NB4 (cell line): ENCODE measurements around the gene TSPO2.
A peak's percentile ranks its signal among the peaks of the same experiment; 100 is the strongest.

Source experiments
- DNase-seq: peaks from one replicate; pipeline ENCODE4 v3.0.0; 2010; ENCODE audit warnings: low read depth
- H3K4me3 ChIP-seq: one replicate; pipeline ENCODE4 v1.5.1; 2011; ENCODE audit warnings: mild to moderate bottlenecking, low read depth, low read length, moderate library complexity
- MYC ChIP-seq: IDR thresholded peaks from 2 replicates; pipeline ENCODE4 v1.6.1; 2011; ENCODE audit warnings: low read depth, low read length
- POLR2A ChIP-seq: IDR thresholded peaks from 2 replicates; pipeline ENCODE4 v1.6.1; 2011; ENCODE audit warnings: mild to moderate bottlenecking; ENCODE audit not compliant: insufficient read length; ENCODE audit errors: extremely low read depth
- TF ChIP-seq, protein P1 (sequence below): IDR thresholded peaks from one replicate; pipeline ENCODE4 v1.5.1; 2012; ENCODE audit warnings: low read depth, low read length
- TF ChIP-seq, protein P2 (sequence below): IDR thresholded peaks from 2 replicates; pipeline ENCODE4 v1.6.1; 2011; ENCODE audit warnings: low read depth, low read length

Gene TSPO2

DNA sequence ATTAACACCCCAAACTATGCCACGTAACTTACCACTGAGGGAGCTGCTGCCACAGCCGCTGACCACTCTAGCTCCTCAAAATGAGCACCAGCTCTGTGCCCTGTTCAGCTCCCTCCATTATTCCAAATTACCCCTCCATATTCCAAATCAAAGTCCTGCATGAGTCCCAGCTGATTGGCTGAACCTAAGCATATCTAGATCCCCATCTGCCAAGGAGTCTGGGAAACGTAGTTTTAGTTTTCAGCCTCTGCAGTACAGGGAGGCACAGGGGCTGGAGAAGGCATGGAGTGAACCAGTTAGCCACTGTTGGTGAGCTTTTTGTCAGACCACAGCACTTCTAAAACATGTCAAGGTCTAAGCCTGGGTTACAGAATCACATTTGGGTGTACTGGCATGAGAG is 19.2 kb upstream of the TSPO2 start:
- TF ChIP-seq, protein P1, sequence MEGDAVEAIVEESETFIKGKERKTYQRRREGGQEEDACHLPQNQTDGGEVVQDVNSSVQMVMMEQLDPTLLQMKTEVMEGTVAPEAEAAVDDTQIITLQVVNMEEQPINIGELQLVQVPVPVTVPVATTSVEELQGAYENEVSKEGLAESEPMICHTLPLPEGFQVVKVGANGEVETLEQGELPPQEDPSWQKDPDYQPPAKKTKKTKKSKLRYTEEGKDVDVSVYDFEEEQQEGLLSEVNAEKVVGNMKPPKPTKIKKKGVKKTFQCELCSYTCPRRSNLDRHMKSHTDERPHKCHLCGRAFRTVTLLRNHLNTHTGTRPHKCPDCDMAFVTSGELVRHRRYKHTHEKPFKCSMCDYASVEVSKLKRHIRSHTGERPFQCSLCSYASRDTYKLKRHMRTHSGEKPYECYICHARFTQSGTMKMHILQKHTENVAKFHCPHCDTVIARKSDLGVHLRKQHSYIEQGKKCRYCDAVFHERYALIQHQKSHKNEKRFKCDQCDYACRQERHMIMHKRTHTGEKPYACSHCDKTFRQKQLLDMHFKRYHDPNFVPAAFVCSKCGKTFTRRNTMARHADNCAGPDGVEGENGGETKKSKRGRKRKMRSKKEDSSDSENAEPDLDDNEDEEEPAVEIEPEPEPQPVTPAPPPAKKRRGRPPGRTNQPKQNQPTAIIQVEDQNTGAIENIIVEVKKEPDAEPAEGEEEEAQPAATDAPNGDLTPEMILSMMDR, result no peak
- no peak for DNase-seq
- H3K4me3 ChIP-seq, result no peak overlapping the region

- no peak for DNase-seq
- TF ChIP-seq, protein P2, sequence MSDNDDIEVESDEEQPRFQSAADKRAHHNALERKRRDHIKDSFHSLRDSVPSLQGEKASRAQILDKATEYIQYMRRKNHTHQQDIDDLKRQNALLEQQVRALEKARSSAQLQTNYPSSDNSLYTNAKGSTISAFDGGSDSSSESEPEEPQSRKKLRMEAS, result no peak
- TF ChIP-seq MYC (no peak), POLR2A (no peak)
- TF ChIP-seq, protein P1, result no peak
- H3K4me3 ChIP-seq, result no peak overlapping the region
Measured at GRCh38 chr6:41025966-41026530, 16.2 kb upstream of the TSPO2 start.

DNA sequence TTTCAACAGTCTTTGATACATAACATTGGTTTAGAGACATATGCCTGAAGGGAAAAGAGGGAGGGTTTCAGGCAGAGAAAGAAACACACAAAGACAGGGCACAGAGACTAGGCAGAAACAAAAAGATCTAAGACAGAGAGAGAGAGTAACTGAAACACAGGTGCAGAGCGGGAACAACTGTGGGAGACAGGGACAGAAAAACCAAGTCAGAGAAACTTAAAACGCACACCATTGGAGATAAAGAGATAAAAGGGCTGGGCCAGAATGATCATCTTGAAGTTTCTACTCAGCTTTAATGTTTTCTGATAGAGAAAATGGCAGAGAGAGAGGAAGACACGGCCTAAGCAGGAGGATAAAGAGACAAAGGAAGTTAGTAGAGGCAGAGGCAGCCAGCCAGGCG is 15.0 kb upstream of the TSPO2 start:
- no peak for TF ChIP-seq POLR2A
- no peak for TF ChIP-seq MYC
- TF ChIP-seq, protein P2, result no peak
- TF ChIP-seq, protein P1, result no peak
- no peak for DNase-seq
- H3K4me3 ChIP-seq, result peak overlapping the region; percentile 17

DNA sequence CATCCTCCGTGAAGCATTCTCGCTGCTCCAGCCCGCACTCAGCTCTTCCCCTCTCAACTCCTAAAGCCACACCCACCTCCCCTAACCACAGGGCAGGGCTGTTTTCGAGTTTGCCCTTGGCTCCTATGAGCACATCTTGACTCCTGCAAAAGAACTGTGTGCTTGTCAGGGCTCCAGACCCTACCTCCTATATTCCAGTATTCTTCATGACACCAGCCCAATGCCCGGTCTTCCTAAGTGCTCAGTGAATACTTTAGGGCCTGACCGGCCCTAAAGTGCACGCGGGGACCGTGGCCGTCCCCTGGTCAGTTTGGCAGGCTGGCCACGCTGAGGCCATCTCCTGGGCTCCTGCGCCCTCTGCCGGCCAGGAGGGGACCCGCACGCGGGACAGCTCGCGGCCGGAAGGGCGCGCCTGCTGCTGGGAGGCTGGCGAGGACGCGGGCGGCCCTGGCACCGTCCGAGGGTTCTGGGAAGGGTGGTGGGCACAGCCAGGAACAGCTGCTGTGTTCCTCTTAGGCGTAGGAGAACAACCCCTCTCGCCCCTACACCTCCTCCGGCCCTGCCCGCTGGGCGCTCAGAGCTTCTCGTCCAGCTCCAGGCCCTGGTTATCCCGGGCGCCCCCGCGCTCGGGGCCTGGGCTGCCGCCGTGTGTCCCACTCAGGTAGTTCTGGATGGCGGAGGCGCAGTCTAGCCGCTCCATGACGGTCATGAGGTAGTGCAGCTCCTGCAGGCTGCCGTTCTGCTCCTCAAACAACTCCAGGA is 14.3 kb upstream of the TSPO2 start:
- no peak for TF ChIP-seq MYC
- TF ChIP-seq, protein P2, result no peak
- TF ChIP-seq, protein P1, result peak; percentile 90
- peak overlapping the region; percentile 17 for H3K4me3 ChIP-seq
- DNase-seq, result peak; percentile 75

GRCh38 chr6:41028561-41029412 is 13.5 kb upstream of the TSPO2 start:
- TF ChIP-seq, protein P2, result no peak
- TF ChIP-seq, protein P1, result no peak
- TF ChIP-seq MYC (no peak), POLR2A (no peak)
- H3K4me3 ChIP-seq, result no peak overlapping the region
- peak; percentile 42 for DNase-seq
